ENCODE measurements around the gene FOXL1. TPM values are rescaled to one million over a fixed set of nuclear protein-coding genes. Genes with fewer than 3 reads are reported as not detected.

FOXL1 gene
- total RNA-seq, 2 experiments from 2014 or later = not detected

DNA sequence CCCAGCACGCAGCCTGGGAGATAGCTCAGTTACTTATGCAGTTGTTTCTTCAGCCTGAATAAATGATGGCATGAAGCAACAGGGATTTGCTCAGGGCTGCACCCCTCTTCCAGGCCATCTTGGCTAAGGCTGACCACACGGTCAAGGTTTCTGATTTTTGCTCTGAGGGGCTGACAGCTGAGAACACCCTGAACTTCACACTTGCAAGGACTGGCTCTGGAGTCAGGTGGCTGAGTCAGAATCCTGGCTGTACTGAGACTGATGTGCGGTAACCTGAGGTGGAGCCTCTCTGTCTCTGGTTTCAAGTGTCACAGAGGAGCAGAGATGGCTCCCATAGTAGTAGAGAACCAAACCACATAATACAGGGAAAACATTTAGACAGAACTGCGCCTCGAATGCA is 28.1 kb upstream of the FOXL1 start:
- Mint-ChIP-seq H3K4me1 (ENCODE audit: low read depth) (peaks cover 27% of the 10 kb centered on the region), H3K36me3 (ENCODE audit: low read depth) (peaks cover 60% of the 10 kb centered on the region), H3K27ac (no peak overlapping the region), H3K4me3 (no peak overlapping the region), H3K9me3 (no peaks in the 10 kb centered on the region), H3K27me3 (peaks cover 3% of the 10 kb centered on the region)
- intact Hi-C loops (cut with DNase I, micrococcal nuclease) = loop anchor here in 1 of 2 experiments (5.0 to 10.0 kb wide), 3 partner anchors 755 to 1405 kb away; partner anchors contain the start of genes BANP, COX4I1, EMC8 and GINS2
- Histone ChIP-seq H3K27me3 (ENCODE audit: control insufficient read depth in 1 of 2, insufficient read depth in 2 of 2, low read length in 2 of 2) (no peaks in the 10 kb centered on the region), H3K4me3 (ENCODE audit: low read length) (no peak overlapping the region), H3K27ac (ENCODE audit: low read depth in 1 of 2, low read length in 2 of 2) (no peak overlapping the region), H3K36me3 (ENCODE audit: insufficient read depth, low read length) (peaks cover 38% of the 10 kb centered on the region), H3K9me3 (ENCODE audit: control insufficient read depth in 1 of 2, insufficient read depth in 1 of 2, low read length in 2 of 2) (no peaks in the 10 kb centered on the region), H3K4me1 (ENCODE audit: insufficient read depth, low read length) (peaks cover 16% of the 10 kb centered on the region)
- ATAC-seq (ENCODE audit: poor library complexity) (no peak), DNase-seq (no peak)
- POLR2A ChIA-PET = no interaction called here
- CTCF ChIA-PET = interaction anchor here (1.1 kb wide), 1 partner anchor 14 kb away, joined by 3 read pairs; no protein-coding TSS in a partner anchor
- TF ChIP-seq CTCF (IDR thresholded peaks at IDR 0.05) = no peak

DNA sequence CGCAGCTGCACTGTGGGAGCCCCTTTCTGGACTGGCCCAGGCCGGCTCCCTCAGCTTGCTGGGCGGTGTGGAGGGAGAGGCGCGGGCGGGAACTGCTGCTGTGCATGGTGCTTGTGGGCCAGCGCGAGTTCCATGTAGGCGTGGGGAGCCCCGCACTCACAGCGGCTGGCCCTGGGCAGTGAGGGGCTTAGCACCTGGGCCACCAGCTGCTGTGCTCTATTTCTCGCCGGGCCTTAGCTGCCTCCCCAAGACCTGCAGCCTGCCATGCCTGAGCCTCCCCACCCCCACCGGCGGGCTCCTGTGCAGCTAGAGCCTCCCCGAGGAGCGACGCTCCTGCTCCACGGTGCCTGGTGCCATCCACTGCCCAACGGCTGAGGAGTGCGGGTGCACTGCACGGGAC is 25.0 kb upstream of the FOXL1 start:
- Histone ChIP-seq H3K36me3 (ENCODE audit: insufficient read depth, low read length) (peaks cover 18% of the 10 kb centered on the region), H3K4me1 (ENCODE audit: insufficient read depth, low read length) (peaks cover 22% of the 10 kb centered on the region), H3K4me3 (ENCODE audit: low read length) (no peak overlapping the region), H3K27me3 (ENCODE audit: control insufficient read depth in 1 of 2, insufficient read depth in 2 of 2, low read length in 2 of 2) (peaks cover 0 to 7% of the 10 kb centered on the region in 2 experiments), H3K27ac (ENCODE audit: low read depth in 1 of 2, low read length in 2 of 2) (no peak overlapping the region), H3K9me3 (ENCODE audit: control insufficient read depth in 1 of 2, insufficient read depth in 1 of 2, low read length in 2 of 2) (no peaks in the 10 kb centered on the region)
- peak overlapping the region; percentile 99 for H3K4me3 Mint-ChIP-seq
- ATAC-seq (ENCODE audit: poor library complexity) (no peak), DNase-seq (no peak)
- no peaks in the 10 kb centered on the region for H3K9me3 Mint-ChIP-seq
- H3K27ac Mint-ChIP-seq = peak overlapping the region; percentile 99
- TF ChIP-seq CTCF (IDR thresholded peaks at IDR 0.05) = no peak
- peaks cover 9% of the 10 kb centered on the region for H3K27me3 Mint-ChIP-seq
- POLR2A ChIA-PET = no interaction called here
- peaks cover 29% of the 10 kb centered on the region for H3K4me1 Mint-ChIP-seq (ENCODE audit: low read depth)
- peaks cover 32% of the 10 kb centered on the region for H3K36me3 Mint-ChIP-seq (ENCODE audit: low read depth)
- intact Hi-C loops (cut with DNase I, micrococcal nuclease) = loop anchor here in 1 of 2 experiments (5.0 to 10.0 kb wide), 3 partner anchors 759 to 1401 kb away; partner anchors contain the start of genes BANP, COX4I1, EMC8 and GINS2
- CTCF ChIA-PET = no interaction called here

- ChIA-PET CTCF (no interaction called here), POLR2A (no interaction called here)
- peak overlapping the region; percentile 77 to 93 for H3K27ac ChIP-seq (ENCODE audit: low read depth in 1 of 2, low read length in 2 of 2)
- H3K4me3 ChIP-seq (ENCODE audit: low read length) = peak overlapping the region; percentile 96
- H3K27me3 Mint-ChIP-seq = peaks cover 20% of the 10 kb centered on the region
- intact Hi-C loops (cut with DNase I, micrococcal nuclease) = loop anchor here in 1 of 2 experiments (5.0 to 10.0 kb wide), 3 partner anchors 760 to 1400 kb away; partner anchors contain the start of genes BANP, COX4I1, EMC8 and GINS2
- peak overlapping the region; percentile 99 for H3K27ac Mint-ChIP-seq
- H3K9me3 ChIP-seq (ENCODE audit: control insufficient read depth in 1 of 2, insufficient read depth in 1 of 2, low read length in 2 of 2) = no peaks in the 10 kb centered on the region
- H3K27me3 ChIP-seq (ENCODE audit: control insufficient read depth in 1 of 2, insufficient read depth in 2 of 2, low read length in 2 of 2) = peaks cover 3 to 10% of the 10 kb centered on the region in 2 experiments
- TF ChIP-seq CTCF (IDR thresholded peaks at IDR 0.05) = no peak
- ATAC-seq (ENCODE audit: poor library complexity) (no peak), DNase-seq (no peak)
- peaks cover 13% of the 10 kb centered on the region for H3K36me3 ChIP-seq (ENCODE audit: insufficient read depth, low read length)
- peaks cover 29% of the 10 kb centered on the region for H3K36me3 Mint-ChIP-seq (ENCODE audit: low read depth)
- H3K9me3 Mint-ChIP-seq = no peaks in the 10 kb centered on the region
- peak overlapping the region; percentile 99 for H3K4me3 Mint-ChIP-seq
- peaks cover 22% of the 10 kb centered on the region for H3K4me1 ChIP-seq (ENCODE audit: insufficient read depth, low read length)
- peaks cover 29% of the 10 kb centered on the region for H3K4me1 Mint-ChIP-seq (ENCODE audit: low read depth)
Measured at GRCh38 chr16:86554599-86554916, 23.8 kb upstream of the FOXL1 start.
